Activated CD4-positive, alpha-beta T cell treated with anti-CD3 and anti-CD28 coated beads, Interleukin-2, amount 10 ng/mL, durations not matched to agents 24 days and 14 days (primary cell): Measurements from ENCODE around the gene BAD. TPM values are rescaled to one million over a fixed set of nuclear protein-coding genes. Genes with fewer than 3 reads are reported as not detected.

Experiments
- DNase-seq: peaks from one replicate; pipeline ENCODE4 v3.0.0; 2022
- H3K27ac Mint-ChIP-seq: one replicate; pipeline ENCODE4 v1.8.0; 2022; ENCODE audit warnings: mild to moderate bottlenecking, mixed read lengths
- H3K27me3 Mint-ChIP-seq: one replicate; pipeline ENCODE4 v1.8.0; 2022; ENCODE audit warnings: mixed read lengths
- H3K36me3 Mint-ChIP-seq: one replicate; pipeline ENCODE4 v1.8.0; 2022; ENCODE audit warnings: low read depth, mild to moderate bottlenecking, mixed read lengths
- H3K4me1 Mint-ChIP-seq: one replicate; pipeline ENCODE4 v1.8.0; 2021; ENCODE audit warnings: mixed read lengths
- H3K4me3 Mint-ChIP-seq: one replicate; pipeline ENCODE4 v1.8.0; 2022; ENCODE audit warnings: mild to moderate bottlenecking, moderate library complexity, mixed read lengths
- H3K9me3 Mint-ChIP-seq: one replicate; pipeline ENCODE4 v1.8.0; 2021; ENCODE audit warnings: mixed read lengths
- intact Hi-C: fragments of 100-400 bp; cut with micrococcal nuclease; formaldehyde crosslinking; loops from one replicate; pipeline ENCODE4 v1.15.1; 2023
- total RNA-seq: library from RNA; stranded (reverse); gene quantifications from 2 replicates; pipeline ENCODE4 v1.2.3, GENCODE V29; 2022

Gene BAD
- total RNA-seq, 1 donor from 2014 or later = 34.0 TPM

DNA sequence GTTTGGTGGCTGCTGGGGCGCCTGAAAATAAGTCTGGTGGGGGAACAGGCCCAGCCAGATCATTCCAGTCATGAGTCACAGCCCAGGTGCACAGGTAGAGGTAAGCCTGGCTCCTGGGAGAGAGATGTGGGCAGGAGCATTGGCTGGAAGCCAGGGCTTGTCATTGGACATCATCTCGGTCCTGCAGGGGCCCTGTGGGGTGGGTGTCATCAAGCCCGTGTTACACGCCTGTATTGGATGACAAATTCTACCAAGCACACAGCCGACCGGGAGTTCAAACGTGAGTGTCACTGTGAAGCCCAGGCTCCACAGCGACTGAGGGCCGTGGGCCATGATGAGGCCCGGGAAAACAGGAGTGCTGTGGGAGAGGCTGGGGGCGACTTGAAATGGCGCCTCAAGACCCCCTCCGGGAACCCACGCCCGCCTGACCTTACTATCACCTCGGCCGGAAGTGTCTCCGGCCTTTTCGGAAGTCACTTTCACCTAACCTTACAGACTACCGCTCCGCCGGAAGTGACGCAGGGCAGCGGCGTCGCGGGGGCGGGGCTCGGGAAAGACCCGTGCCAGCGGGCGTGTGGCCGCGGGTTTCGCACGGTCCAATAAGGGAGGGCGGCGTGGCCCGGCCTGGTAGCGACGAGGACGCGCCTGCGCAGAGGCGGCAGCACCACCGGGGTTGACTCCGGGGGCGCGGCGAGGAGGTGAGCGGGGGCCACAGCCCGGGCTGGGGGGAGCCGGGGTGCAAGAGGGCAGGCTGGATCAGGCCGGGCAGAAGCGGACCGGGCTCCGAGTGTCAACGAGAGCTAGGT lies 43.8 kb downstream of the BAD start, which contains the start of gene FKBP2:
Gene FKBP2, plus strand, starts transcription at position 661 of the 806 bp plus-strand sequence. CDS start 1,293 bp downstream, outside the sequence.
- intact Hi-C loops = loop anchor here (1.0 to 10.0 kb wide), 7 partner anchors 10 to 1636 kb away; partner anchors contain the start of genes BAD, DNAJC4, FERMT3 and GPR137
- DNase-seq = peak; percentile 100
- Mint-ChIP-seq H3K36me3 (peaks cover 41% of the 10 kb centered on the region), H3K27ac (peak within 1 kb of the TSS; percentile 97), H3K4me3 (peak within 1 kb of the TSS; percentile 95), H3K9me3 (no peaks in the 10 kb centered on the region), H3K4me1 (peaks cover 40% of the 10 kb centered on the region), H3K27me3 (no peaks in the 10 kb centered on the region)

DNA sequence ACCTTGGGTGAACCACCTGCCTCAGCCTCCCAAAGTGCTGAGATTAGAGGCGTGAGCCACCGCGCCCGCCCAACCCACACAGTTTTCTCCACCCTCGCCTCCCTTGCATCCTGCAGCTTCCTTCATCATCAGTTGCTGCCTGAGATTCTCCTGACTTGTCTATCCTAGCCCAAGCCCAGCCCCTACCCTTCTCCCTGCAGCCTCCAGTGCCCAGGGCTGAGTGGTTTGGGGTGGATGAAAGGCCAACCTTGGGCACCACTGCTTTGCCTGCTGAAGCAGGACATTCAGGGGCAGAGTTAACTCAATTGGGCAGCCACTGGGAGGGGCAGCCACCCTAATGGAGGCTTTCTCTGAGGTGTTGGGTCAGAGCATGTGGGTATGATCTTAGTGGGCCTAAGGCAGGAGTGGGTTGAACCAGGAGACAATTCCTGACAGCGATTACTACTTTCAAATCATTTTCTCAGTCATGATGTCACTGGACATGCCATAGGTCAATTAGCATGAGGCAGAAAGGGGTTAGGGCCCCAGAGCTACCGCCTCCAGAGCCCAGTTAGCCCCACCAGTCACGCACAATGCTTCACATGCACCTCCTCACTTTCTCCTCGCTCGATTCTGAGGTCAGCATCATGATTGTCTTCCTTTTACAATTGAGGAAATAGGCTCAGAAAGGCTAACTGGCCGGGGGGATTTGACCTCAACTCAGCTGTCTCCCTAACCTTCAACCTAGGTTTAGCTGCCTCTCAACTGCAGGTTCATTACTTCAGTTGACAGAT lies 44.6 kb downstream of the BAD start:
- intact Hi-C loops = loop anchor here (2.0 to 10.0 kb wide), 5 partner anchors 33 to 1635 kb away; partner anchors contain the start of genes BAD, FERMT3, GPR137 and MTA2
- no peak for DNase-seq
- Mint-ChIP-seq H3K27ac (peak overlapping the region; percentile 97), H3K4me1 (peaks cover 44% of the 10 kb centered on the region), H3K4me3 (peak overlapping the region; percentile 95), H3K36me3 (peaks cover 41% of the 10 kb centered on the region), H3K9me3 (no peaks in the 10 kb centered on the region), H3K27me3 (no peaks in the 10 kb centered on the region)

DNA sequence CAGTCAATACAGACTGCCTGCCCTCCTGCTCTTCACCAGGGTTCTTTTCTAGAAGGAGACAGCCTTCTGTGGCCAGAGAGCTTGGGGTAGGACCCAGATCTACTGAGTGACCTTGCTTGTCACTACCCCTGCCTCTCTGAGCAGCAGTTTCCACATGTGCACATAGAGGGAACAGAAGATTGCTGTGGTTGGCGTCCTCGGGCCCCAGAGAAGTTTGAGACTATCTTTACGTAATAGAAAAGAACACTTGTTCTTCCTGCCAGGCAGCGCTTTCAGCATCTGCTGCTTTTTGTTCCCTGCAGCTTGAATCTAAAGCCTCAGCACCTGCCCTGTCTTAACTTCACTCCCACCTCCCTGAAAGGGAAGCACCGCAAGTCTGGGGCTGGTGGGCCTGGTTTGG lies 45.5 kb downstream of the BAD start:
- peaks cover 44% of the 10 kb centered on the region for H3K4me1 Mint-ChIP-seq

DNA sequence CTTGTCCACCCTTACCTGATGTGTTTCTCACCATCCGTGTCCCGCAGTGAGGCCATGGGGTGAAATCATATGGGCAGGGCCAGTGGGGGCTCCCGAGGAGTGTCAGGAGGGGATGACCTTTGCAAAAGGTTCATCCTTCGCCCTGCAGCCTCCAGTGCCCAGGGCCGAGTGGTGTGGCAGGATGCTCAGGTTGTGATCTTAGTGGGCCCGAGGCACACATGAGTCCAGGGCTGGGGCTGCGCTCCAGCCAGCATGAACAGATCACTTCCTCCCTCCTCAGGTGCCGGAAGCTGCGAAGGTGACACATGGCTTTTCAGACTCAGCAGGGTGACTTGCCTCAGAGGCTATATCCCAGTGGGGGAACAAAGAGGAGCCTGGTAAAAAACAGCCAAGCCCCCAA lies 46.4 kb downstream of the BAD start:
- Mint-ChIP-seq H3K27ac (peak overlapping the region; percentile 40), H3K36me3 (peaks cover 29% of the 10 kb centered on the region), H3K27me3 (no peaks in the 10 kb centered on the region), H3K9me3 (no peaks in the 10 kb centered on the region), H3K4me1 (peaks cover 42% of the 10 kb centered on the region), H3K4me3 (peak overlapping the region; percentile 9)
- no peak for DNase-seq
- intact Hi-C loops = no loop called here

More for the DNA sequence above, 45.5 kb downstream of the BAD start:
- DNase-seq = no peak
- H3K27ac Mint-ChIP-seq = peak overlapping the region; percentile 48
- no peaks in the 10 kb centered on the region for H3K9me3 Mint-ChIP-seq
- intact Hi-C loops = no loop called here
- H3K27me3 Mint-ChIP-seq = no peaks in the 10 kb centered on the region
- peaks cover 39% of the 10 kb centered on the region for H3K36me3 Mint-ChIP-seq
- no peak overlapping the region for H3K4me3 Mint-ChIP-seq

DNA sequence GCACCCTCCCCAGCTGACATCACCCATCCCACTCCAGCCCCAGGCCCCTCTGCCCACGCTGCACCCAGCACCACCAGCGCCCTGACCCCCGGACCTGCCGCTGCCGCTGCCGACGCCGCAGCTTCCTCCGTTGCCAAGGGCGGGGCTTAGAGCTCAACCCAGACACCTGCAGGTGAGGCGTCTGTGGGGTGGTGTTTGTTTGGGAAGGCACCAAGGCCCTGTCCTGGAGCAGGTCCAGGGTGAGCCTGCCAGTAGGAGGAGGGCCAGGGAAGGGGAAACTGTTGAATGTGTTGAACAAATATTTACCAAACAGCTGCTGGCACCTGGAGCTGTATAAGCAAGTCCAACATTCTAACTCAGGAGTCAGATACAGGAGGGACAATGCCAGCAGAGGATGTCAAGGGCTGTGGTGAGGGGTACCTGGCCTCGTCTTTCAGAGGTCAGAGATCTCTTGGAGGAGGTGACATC lies 46.9 kb downstream of the BAD start:
- DNase-seq = no peak
- H3K9me3 Mint-ChIP-seq = no peaks in the 10 kb centered on the region
- intact Hi-C loops = no loop called here
- H3K27ac Mint-ChIP-seq = no peak overlapping the region
- H3K4me1 Mint-ChIP-seq = peaks cover 40% of the 10 kb centered on the region
- peaks cover 26% of the 10 kb centered on the region for H3K36me3 Mint-ChIP-seq
- no peak overlapping the region for H3K4me3 Mint-ChIP-seq
- no peaks in the 10 kb centered on the region for H3K27me3 Mint-ChIP-seq

DNA sequence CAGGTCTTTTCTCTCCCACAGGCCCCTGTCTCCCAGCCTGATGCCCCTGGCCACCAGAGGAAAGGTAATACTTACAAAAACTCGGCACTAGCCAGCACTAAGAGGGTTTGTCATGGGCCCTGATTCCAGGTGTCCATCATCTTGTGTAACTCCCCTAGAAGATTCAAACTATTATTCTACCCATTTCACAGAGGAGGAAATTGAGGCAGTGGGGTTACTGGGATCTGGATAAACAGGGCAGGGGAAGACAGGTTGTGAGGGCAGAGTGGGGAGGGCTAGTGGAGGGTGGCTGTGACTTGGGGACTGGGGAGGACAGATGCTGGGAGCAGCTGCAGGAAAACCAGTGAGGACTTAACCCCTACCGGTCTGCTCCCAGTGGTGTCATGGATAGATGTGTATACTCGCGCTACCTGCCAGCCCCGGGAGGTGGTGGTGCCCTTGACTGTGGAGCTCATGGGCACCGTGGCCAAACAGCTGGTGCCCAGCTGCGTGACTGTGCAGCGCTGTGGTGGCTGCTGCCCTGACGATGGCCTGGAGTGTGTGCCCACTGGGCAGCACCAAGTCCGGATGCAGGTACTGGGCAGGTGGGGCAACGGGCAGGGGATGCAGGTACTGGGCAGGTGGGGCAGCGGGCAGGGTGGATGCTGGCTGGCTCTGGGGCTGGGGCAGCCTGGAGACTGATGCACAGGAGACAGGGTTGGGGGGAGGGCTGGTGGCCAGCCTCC lies 48.9 kb downstream of the BAD start:
- H3K4me3 Mint-ChIP-seq = peak overlapping the region; percentile 91

DNA sequence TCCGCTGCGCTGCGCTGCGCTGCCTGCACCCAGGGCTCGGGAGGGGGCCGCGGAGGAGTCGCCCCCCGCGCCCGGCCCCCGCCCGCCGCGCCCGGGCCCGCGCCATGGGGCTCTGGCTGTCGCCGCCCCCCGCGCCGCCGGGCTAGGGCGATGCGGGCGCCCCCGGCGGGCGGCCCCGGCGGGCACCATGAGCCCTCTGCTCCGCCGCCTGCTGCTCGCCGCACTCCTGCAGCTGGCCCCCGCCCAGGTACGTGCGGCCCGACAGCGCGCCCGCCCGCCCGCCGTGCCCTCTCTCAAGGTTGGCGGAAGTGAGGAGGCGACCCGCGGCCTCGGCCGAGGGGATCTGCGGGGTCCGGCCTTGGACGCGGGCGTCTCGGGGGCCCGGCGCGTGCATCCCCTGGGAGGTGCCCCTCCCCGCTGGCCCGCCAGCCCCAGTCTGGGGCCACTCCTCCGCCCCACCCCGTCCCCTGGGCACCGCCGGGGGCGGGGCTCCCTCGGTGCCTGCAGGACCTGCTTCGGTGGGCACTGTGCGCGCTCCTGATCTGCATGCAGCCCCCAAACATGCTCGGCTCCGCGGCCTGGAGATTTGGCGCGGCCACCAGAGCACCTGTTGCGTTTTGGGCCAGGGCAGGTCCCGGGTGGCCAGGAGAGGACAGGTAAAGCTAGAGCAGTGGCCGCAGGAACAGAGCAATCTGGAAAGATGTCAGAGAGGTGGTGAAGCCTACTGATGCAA lies 49.7 kb downstream of the BAD start:
- H3K4me3 Mint-ChIP-seq = peak overlapping the region; percentile 91
- peaks cover 40% of the 10 kb centered on the region for H3K4me1 Mint-ChIP-seq
- H3K36me3 Mint-ChIP-seq = peaks cover 15% of the 10 kb centered on the region
- peak overlapping the region; percentile 79 for H3K27ac Mint-ChIP-seq
- intact Hi-C loops = no loop called here
- no peaks in the 10 kb centered on the region for H3K9me3 Mint-ChIP-seq
- no peaks in the 10 kb centered on the region for H3K27me3 Mint-ChIP-seq
- DNase-seq = peak; percentile 88

More for the DNA sequence above, 48.9 kb downstream of the BAD start:
- intact Hi-C loops = no loop called here
- Mint-ChIP-seq H3K27me3 (no peaks in the 10 kb centered on the region), H3K4me1 (peaks cover 46% of the 10 kb centered on the region), H3K36me3 (peaks cover 21% of the 10 kb centered on the region), H3K27ac (peak overlapping the region; percentile 79), H3K9me3 (no peaks in the 10 kb centered on the region)
- DNase-seq = no peak

DNA sequence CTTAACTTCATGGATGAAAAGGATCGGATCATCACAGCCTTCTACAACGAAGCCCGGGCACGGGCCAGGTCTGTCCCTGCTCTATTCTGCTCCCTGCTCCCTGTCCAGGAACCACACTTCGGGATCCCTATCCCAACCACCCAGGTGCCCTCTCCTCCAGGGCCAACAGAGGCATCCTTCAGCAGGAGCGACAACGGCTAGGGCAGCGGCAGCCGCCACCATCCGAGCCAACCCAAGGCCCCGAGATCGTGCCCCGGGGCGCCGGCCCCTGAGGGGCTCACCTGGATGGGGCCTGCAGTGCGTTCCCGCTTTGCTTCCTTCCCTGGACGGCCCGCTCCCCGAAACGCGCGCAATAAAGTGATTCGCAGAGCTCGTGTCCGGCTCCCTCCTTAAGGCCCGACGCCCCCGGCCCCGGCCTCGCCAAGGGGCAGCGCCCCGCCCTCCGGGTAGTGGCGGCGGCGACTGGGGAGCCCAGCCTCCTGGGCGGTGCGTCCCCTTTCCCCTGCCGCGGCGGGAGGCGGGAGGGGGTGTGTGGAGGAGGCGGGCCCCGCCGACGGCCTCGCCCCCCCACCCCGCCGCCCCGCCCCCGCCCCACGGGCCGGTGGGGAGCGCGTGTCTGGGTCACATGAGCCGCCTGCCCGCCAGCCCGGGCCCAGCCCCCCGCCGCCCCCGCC lies 50.4 kb downstream of the BAD start, which contains the start of gene VEGFB:
Gene VEGFB, plus strand, starts transcription at position 672 of the 674 bp plus-strand sequence. CDS start 250 bp downstream, outside the sequence.
- peak; percentile 94 for DNase-seq
- Mint-ChIP-seq H3K27me3 (no peaks in the 10 kb centered on the region), H3K4me1 (peaks cover 43% of the 10 kb centered on the region), H3K36me3 (peaks cover 15% of the 10 kb centered on the region), H3K27ac (peak within 1 kb of the TSS; percentile 79), H3K9me3 (no peaks in the 10 kb centered on the region), H3K4me3 (peak within 1 kb of the TSS; percentile 91)
- intact Hi-C loops = no loop called here

DNA sequence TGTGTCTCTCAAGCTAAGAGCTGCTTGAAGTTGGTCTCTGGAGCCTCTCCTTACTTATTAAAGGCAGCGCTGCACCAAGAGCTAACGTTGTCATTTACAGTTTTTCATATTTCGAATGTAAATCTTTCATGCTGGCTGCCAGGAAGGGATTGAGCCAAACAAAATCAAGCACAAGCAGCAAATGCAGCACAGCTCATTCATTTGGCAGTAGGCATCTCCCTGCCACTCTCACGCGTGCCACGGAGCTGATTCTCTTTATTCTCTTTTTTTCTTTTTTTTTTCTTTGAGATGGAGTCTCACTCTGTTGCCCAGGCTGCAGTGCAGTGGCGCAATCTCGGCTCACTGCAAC lies 51.5 kb downstream of the BAD start:
- intact Hi-C loops = no loop called here
- no peak for DNase-seq
- peaks cover 39% of the 10 kb centered on the region for H3K4me1 Mint-ChIP-seq
- peak overlapping the region; percentile 67 for H3K4me3 Mint-ChIP-seq
- no peaks in the 10 kb centered on the region for H3K27me3 Mint-ChIP-seq
- peaks cover 9% of the 10 kb centered on the region for H3K36me3 Mint-ChIP-seq
- no peaks in the 10 kb centered on the region for H3K9me3 Mint-ChIP-seq
- H3K27ac Mint-ChIP-seq = peak overlapping the region; percentile 37

DNA sequence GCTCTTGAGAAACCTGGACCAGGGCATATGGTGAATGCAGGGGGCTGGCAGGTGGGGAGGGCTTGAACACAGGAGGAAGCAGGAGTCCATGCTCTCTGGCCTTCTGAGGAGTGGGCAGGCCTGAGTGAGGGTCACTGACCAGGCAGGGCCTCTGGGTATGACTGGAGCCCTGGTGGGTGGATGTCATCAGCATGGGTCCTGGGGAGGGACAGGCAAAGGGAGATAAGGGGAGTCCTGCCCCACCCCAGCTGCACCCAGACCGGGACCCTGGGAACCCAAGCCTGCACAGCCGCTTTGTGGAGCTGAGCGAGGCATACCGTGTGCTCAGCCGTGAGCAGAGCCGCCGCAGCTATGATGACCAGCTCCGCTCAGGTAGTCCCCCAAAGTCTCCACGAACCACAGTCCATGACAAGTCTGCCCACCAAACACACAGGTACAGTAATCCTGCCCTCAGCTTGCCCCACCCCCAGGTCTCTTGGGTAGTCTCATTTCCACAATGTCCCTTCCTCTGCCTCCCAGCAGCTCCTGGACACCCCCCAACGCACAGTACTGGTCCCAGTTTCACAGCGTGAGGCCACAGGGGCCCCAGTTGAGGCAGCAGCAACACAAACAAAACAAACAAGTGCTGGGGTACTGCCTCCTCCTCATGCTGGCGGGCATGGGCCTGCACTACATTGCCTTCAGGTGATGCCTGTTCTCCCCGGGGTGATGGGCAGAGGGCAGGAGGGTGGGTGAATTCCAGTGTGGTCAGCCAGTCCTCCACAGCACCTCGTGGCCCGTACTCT lies 52.1 kb downstream of the BAD start:
- intact Hi-C loops = no loop called here

DNA sequence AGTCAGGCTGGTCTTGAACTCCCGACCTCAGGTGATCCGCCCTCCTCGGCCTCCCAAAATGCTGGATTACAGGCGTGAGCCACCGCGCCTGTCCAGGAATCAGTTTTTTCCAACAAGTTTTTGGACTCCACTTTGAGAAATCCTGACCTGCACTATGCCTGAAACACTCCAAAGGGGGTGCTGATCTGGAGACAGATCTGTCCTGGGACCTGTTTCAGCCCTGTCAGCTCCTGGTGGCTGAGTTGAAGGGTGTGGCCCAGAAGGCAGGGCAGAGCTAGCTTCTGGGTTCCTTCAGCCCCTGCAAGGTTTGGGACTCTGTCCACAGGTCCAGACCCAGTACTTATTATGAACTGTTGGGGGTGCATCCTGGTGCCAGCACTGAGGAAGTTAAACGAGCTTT lies 52.9 kb downstream of the BAD start:
- Mint-ChIP-seq H3K36me3 (peaks cover 1% of the 10 kb centered on the region), H3K27ac (peak overlapping the region; percentile 48), H3K27me3 (no peaks in the 10 kb centered on the region), H3K9me3 (no peaks in the 10 kb centered on the region), H3K4me1 (peaks cover 36% of the 10 kb centered on the region), H3K4me3 (peak overlapping the region; percentile 92)
- DNase-seq = no peak
- intact Hi-C loops = no loop called here

More for the DNA sequence above, 52.1 kb downstream of the BAD start:
- Mint-ChIP-seq H3K27me3 (no peaks in the 10 kb centered on the region), H3K9me3 (no peaks in the 10 kb centered on the region), H3K27ac (no peak overlapping the region), H3K4me1 (peaks cover 37% of the 10 kb centered on the region), H3K36me3 (peaks cover 7% of the 10 kb centered on the region), H3K4me3 (peak overlapping the region; percentile 92)
- no peak for DNase-seq

DNA sequence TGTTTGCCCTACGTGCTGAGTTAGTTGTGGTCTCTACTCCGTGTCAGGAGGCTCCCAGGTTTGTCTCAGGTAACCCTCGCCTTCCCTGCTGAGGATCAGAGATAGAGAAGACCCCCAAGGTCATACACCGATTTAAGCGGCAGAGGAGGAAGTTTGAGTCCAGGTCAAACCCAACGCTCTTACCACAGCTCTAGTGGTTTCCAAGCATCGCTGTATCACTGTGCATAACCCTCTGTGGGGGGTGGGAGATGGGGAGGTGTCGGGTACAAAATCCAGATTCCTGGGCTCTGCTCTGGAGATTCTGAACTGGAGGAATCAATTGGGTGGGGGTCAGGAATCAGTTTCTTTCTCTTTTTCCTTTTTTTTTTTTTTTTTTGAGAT lies 53.5 kb downstream of the BAD start:
- H3K4me3 Mint-ChIP-seq = peak overlapping the region; percentile 92
- DNase-seq = no peak
- H3K27ac Mint-ChIP-seq = peak overlapping the region; percentile 53
- no peaks in the 10 kb centered on the region for H3K27me3 Mint-ChIP-seq
- peaks cover 36% of the 10 kb centered on the region for H3K4me1 Mint-ChIP-seq
- peaks cover 1% of the 10 kb centered on the region for H3K36me3 Mint-ChIP-seq
- no peaks in the 10 kb centered on the region for H3K9me3 Mint-ChIP-seq
- intact Hi-C loops = loop anchor here (1.0 kb wide), 1 partner anchor 10 kb away; the partner anchor contains the start of gene FKBP2
